ENCODE measurements around the gene USP10. TPM values are rescaled to one million over a fixed set of nuclear protein-coding genes. Genes with fewer than 3 reads are reported as not detected.

The USP10 gene, protein sequence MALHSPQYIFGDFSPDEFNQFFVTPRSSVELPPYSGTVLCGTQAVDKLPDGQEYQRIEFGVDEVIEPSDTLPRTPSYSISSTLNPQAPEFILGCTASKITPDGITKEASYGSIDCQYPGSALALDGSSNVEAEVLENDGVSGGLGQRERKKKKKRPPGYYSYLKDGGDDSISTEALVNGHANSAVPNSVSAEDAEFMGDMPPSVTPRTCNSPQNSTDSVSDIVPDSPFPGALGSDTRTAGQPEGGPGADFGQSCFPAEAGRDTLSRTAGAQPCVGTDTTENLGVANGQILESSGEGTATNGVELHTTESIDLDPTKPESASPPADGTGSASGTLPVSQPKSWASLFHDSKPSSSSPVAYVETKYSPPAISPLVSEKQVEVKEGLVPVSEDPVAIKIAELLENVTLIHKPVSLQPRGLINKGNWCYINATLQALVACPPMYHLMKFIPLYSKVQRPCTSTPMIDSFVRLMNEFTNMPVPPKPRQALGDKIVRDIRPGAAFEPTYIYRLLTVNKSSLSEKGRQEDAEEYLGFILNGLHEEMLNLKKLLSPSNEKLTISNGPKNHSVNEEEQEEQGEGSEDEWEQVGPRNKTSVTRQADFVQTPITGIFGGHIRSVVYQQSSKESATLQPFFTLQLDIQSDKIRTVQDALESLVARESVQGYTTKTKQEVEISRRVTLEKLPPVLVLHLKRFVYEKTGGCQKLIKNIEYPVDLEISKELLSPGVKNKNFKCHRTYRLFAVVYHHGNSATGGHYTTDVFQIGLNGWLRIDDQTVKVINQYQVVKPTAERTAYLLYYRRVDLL
- total RNA-seq (79.5 TPM), polyA plus RNA-seq (ENCODE audit: insufficient read depth, low read depth, low replicate concordance) (36.8 TPM)
- long read RNA-seq, donor 1, transcript USP10-201 (14 exons, 3,009 nt): major isoform, 7 of 47 reads
- long read RNA-seq, donor 1, partial matches to known transcripts: 39 of 47 reads
- long read RNA-seq, donor 1, other reads (novel, unspliced or antisense): 0 of 47 reads
- long read RNA-seq, donor 2, transcript USP10-201 (14 exons, 3,009 nt): major isoform, 19 of 41 reads
- long read RNA-seq, donor 2, partial matches to known transcripts: 21 of 41 reads
- long read RNA-seq, donor 2, other reads (novel, unspliced or antisense): 0 of 41 reads
- long read RNA-seq, donor 3, transcript USP10-201 (14 exons, 3,009 nt): major isoform, 10 of 58 reads
- long read RNA-seq, donor 3, partial matches to known transcripts: 47 of 58 reads
- long read RNA-seq, donor 3, other reads (novel, unspliced or antisense): 0 of 58 reads
- long read RNA-seq, donor 4, transcript USP10-201 (14 exons, 3,009 nt): major isoform, 17 of 23 reads
- long read RNA-seq, donor 4, partial matches to known transcripts: 6 of 23 reads
- long read RNA-seq, donor 4, other reads (novel, unspliced or antisense): 0 of 23 reads
- long read RNA-seq, donor 5: 0 reads
- long read RNA-seq, donor 6, transcript USP10-201 (14 exons, 3,009 nt): major isoform, 5 of 19 reads
- long read RNA-seq, donor 6, partial matches to known transcripts: 10 of 19 reads
- long read RNA-seq, donor 6, other reads (novel, unspliced or antisense): 0 of 19 reads
- long read RNA-seq, donor 7, transcript USP10-201 (14 exons, 3,009 nt): major isoform, 31 of 63 reads
- long read RNA-seq, donor 7, partial matches to known transcripts: 15 of 63 reads
- long read RNA-seq, donor 7, other reads (novel, unspliced or antisense): 16 of 63 reads
- long read RNA-seq, donor 8, partial matches to known transcripts: 26 of 31 reads
- long read RNA-seq, donor 8, other reads (novel, unspliced or antisense): 0 of 31 reads
- long read RNA-seq, donor 9, transcript USP10-201 (14 exons, 3,009 nt): major isoform, 6 of 22 reads
- long read RNA-seq, donor 9, partial matches to known transcripts: 15 of 22 reads
- long read RNA-seq, donor 9, other reads (novel, unspliced or antisense): 0 of 22 reads
- long read RNA-seq, donor 10, transcript USP10-201 (14 exons, 3,009 nt): major isoform, 12 of 40 reads
- long read RNA-seq, donor 10, partial matches to known transcripts: 27 of 40 reads
- long read RNA-seq, donor 10, other reads (novel, unspliced or antisense): 0 of 40 reads

DNA sequence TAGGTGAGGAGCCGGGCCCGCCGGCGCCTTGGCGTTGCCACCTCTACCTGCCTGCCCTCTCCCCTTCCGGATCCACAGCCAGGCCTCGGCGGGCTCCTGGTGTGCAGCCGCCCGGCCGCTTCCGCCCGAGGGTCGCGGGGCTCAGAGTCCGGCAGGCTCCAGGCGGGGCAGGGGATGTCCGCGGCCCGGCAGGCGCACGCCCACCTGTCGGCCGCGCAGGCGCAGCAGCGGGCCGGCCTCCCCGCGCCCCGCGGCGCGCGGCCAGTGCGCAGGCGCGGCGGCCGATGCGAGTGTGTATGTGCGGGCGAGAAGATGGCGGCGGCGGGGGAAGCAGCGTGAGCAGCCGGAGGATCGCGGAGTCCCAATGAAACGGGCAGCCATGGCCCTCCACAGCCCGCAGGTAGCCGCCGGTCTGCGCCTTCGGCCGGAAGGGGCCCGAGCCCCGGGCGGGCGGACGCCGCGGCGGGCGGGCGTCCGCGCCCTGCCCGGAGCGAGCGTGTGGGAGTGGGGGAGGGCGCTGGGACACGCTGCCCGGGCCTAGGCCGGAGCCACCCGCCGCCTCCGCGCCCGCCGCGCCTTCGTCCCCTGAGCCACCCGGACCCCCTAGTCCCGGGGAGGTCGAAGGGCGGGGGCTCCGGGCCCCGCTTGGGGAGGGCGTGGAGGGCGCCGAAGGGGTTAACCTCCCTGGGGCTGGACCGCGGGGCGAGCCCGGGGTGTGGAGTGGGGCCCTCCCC is at the start of gene USP10:
Gene USP10, plus strand, starts transcription at position 289 of the 734 bp plus-strand sequence. Its CDS starts 91 bp downstream, at position 380.
- Histone ChIP-seq H3K27me3 (ENCODE audit: control insufficient read depth, insufficient read depth, low read length) (no peaks in the 10 kb centered on the region), H3K4me3 (ENCODE audit: low read length in 3 of 3) (peak within 1 kb of the TSS; percentile 61 to 95 (median 91)), H3K4me1 (ENCODE audit: control insufficient read depth in 2 of 3, insufficient read depth in 2 of 3, low read depth in 1 of 3, low read length in 3 of 3) (peaks cover 0 to 10% (median 7%) of the 10 kb centered on the region in 3 donors), H3K36me3 (ENCODE audit: control insufficient read depth in 2 of 3, insufficient read depth in 3 of 3, low read length in 3 of 3) (no peaks in the 10 kb centered on the region), H3K9ac (ENCODE audit: low read length in 3 of 3) (peak within 1 kb of the TSS; percentile 33 to 78 (median 39)), H3K27ac (ENCODE audit: low read depth in 2 of 2, low read length in 2 of 2) (peak within 1 kb of the TSS; percentile 13 to 28), H3K9me3 (ENCODE audit: control insufficient read depth in 2 of 3, insufficient read depth in 1 of 3, low read length in 3 of 3) (no peaks in the 10 kb centered on the region)
- intact Hi-C loops (cut with DNase I): no loop called here
- FAIRE-seq (no peak), DNase-seq (peak; percentile 90 to 96 (median 91))
- TF ChIP-seq, protein P1, sequence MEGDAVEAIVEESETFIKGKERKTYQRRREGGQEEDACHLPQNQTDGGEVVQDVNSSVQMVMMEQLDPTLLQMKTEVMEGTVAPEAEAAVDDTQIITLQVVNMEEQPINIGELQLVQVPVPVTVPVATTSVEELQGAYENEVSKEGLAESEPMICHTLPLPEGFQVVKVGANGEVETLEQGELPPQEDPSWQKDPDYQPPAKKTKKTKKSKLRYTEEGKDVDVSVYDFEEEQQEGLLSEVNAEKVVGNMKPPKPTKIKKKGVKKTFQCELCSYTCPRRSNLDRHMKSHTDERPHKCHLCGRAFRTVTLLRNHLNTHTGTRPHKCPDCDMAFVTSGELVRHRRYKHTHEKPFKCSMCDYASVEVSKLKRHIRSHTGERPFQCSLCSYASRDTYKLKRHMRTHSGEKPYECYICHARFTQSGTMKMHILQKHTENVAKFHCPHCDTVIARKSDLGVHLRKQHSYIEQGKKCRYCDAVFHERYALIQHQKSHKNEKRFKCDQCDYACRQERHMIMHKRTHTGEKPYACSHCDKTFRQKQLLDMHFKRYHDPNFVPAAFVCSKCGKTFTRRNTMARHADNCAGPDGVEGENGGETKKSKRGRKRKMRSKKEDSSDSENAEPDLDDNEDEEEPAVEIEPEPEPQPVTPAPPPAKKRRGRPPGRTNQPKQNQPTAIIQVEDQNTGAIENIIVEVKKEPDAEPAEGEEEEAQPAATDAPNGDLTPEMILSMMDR (IDR thresholded peaks at IDR 0.05; ENCODE audit: borderline replicate concordance, extremely low read depth, insufficient read depth): no peak

DNA sequence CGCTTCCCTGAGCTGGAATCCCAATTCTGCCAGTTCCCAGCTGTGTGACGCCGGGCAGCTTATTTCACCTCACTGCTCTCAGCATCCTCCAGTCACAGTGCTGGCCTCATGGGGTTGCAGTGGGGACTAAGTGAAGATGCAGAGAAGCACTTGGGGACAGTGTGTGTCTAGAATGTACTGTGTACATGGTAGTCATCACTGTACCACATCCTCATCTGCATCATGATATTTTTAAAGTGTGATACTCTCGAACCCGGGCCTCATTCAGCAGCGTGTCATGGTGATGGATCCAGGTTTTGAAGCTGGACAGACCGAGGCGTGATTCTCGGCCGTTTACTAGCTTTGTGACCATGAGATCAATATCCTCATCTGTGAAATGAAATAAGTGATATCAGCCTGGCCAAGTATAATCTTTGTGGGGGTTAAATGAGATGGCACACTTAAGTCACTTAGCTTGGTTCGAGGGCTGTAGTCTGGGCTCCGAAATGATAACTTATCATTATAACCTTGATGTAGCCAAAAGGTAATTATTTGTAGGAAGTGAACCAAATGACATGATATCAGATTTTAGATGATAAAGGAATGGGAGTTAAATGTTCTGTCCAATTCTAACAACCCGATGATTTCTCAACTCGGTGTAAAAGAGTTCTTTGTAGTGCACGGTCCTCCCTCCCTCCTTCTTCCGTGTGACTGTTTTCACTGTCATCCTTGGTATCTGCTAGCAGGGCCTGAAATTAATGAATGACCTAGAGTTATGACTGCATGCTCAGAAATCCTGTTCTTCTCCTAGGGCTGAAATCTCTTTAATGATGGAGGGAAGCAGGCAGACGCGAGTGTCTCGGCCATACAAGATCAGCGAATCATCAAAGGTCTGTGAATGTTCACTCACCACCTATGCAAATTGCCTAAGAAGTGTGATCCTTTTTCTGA is 49.5 kb upstream of the USP10 start:
- no peak for FAIRE-seq

More for the DNA sequence above, 49.5 kb upstream of the USP10 start:
- Histone ChIP-seq H3K4me3 (ENCODE audit: low read length in 3 of 3) (no peak overlapping the region), H3K4me1 (ENCODE audit: control insufficient read depth in 2 of 3, insufficient read depth in 2 of 3, low read depth in 1 of 3, low read length in 3 of 3) (peaks cover 0 to 12% (median 6%) of the 10 kb centered on the region in 3 donors), H3K36me3 (ENCODE audit: control insufficient read depth in 2 of 3, insufficient read depth in 3 of 3, low read length in 3 of 3) (peaks cover 0 to 20% (median 5%) of the 10 kb centered on the region in 3 donors), H3K9me3 (ENCODE audit: control insufficient read depth in 2 of 3, insufficient read depth in 1 of 3, low read length in 3 of 3) (no peaks in the 10 kb centered on the region), H3K9ac (ENCODE audit: low read length in 3 of 3) (no peak overlapping the region), H3K27me3 (ENCODE audit: control insufficient read depth, insufficient read depth, low read length) (no peaks in the 10 kb centered on the region), H3K27ac (ENCODE audit: low read depth in 2 of 2, low read length in 2 of 2) (no peak overlapping the region)
- peak in 1 of 5 donors; percentile 20 for DNase-seq
- TF ChIP-seq, protein P1 (IDR thresholded peaks at IDR 0.05; ENCODE audit: borderline replicate concordance, extremely low read depth, insufficient read depth): no peak
- intact Hi-C loops (cut with DNase I): no loop called here
